ENCODE measurements around the gene NPBWR2. TPM values are rescaled to one million over a fixed set of nuclear protein-coding genes. Genes with fewer than 3 reads are reported as not detected.

The NPBWR2 gene
- total and polyA plus RNA-seq, 2 donors (not counting 3 experiments of a cell fraction or from before 2014, with no cell fraction given): not detected

DNA sequence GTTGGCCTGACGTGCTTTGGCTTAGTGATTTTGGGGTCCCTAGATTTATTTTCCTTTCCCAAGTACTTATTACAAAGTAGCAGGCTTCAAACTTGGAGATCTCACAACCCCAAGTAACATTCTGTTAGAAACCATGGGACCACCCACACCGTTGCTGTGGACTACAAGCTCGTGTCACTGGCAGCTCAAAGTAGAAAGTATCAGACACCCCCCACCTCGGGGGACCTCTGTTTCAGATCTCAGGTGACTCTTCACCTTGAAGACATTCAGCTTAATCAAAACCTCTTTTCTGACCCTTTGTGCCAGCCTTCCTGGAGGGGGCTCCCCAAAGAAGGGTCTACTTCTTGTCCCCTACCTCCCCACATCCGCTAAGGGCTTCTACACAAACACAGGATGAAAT, 41.2 kb upstream of the NPBWR2 start:
- intact Hi-C loops (cut with micrococcal nuclease) (no loop called here), dilution Hi-C loops (cut with MboI; ENCODE audit: extremely low pct_ligation_motif_present, low sequenced_read_pairs) (no loop called here)
- no TSS peak for BruUV-seq (replicated peaks)
- no peak for DNase-seq (ENCODE audit: low read depth, low spot score)
- ChIA-PET CTCF (no interaction called here), POLR2A (no interaction called here)
- Histone ChIP-seq H4K20me1 (replicated peaks; ENCODE audit: control insufficient read depth, extremely low read depth, insufficient read depth, low read length) (no peaks in the 10 kb centered on the region), H3K27ac (ENCODE audit: insufficient read depth, low read depth, low read length) (no peak overlapping the region), H3K36me3 (ENCODE audit: control insufficient read depth in 2 of 2, extremely low read depth in 1 of 2, insufficient read depth in 2 of 2, low read length in 2 of 2) (no peaks in the 10 kb centered on the region), H3K79me2 (ENCODE audit: control insufficient read depth, insufficient read depth, low read length) (no peaks in the 10 kb centered on the region), H2AFZ (ENCODE audit: low read depth, low read length) (no peak overlapping the region), H3K4me1 (ENCODE audit: control insufficient read depth, extremely low read depth, insufficient read depth, low read length) (no peaks in the 10 kb centered on the region), H3K9me3 (replicated peaks; ENCODE audit: control insufficient read depth, insufficient read depth, low read length) (peaks cover 2% of the 10 kb centered on the region), H3K4me2 (ENCODE audit: insufficient read depth, low read length) (no peak overlapping the region), H3K9me1 (replicated peaks; ENCODE audit: control insufficient read depth, extremely low read depth, insufficient read depth, low read length) (no peaks in the 10 kb centered on the region), H3K27me3 (ENCODE audit: control insufficient read depth in 2 of 2, insufficient read depth in 2 of 2, low read length in 2 of 2) (no peaks in the 10 kb centered on the region), H3K9ac (replicated peaks; ENCODE audit: extremely low read depth, insufficient read depth, low read length) (no peak overlapping the region), H3K4me3 (replicated peaks in 1 of 3; ENCODE audit: insufficient read depth in 1 of 3, low read depth in 1 of 3, low read length in 3 of 3) (no peak overlapping the region)
- no peak for FAIRE-seq
- TF ChIP-seq, protein P1, sequence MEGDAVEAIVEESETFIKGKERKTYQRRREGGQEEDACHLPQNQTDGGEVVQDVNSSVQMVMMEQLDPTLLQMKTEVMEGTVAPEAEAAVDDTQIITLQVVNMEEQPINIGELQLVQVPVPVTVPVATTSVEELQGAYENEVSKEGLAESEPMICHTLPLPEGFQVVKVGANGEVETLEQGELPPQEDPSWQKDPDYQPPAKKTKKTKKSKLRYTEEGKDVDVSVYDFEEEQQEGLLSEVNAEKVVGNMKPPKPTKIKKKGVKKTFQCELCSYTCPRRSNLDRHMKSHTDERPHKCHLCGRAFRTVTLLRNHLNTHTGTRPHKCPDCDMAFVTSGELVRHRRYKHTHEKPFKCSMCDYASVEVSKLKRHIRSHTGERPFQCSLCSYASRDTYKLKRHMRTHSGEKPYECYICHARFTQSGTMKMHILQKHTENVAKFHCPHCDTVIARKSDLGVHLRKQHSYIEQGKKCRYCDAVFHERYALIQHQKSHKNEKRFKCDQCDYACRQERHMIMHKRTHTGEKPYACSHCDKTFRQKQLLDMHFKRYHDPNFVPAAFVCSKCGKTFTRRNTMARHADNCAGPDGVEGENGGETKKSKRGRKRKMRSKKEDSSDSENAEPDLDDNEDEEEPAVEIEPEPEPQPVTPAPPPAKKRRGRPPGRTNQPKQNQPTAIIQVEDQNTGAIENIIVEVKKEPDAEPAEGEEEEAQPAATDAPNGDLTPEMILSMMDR (IDR thresholded peaks at IDR 0.05; ENCODE audit: extremely low read depth in 1 of 2, insufficient read depth in 1 of 2, low read depth in 1 of 2, low read length in 2 of 2): no peak
- TF ChIP-seq POLR2A (IDR thresholded peaks at IDR 0.05; ENCODE audit: low read depth, low read length): no peak

DNA sequence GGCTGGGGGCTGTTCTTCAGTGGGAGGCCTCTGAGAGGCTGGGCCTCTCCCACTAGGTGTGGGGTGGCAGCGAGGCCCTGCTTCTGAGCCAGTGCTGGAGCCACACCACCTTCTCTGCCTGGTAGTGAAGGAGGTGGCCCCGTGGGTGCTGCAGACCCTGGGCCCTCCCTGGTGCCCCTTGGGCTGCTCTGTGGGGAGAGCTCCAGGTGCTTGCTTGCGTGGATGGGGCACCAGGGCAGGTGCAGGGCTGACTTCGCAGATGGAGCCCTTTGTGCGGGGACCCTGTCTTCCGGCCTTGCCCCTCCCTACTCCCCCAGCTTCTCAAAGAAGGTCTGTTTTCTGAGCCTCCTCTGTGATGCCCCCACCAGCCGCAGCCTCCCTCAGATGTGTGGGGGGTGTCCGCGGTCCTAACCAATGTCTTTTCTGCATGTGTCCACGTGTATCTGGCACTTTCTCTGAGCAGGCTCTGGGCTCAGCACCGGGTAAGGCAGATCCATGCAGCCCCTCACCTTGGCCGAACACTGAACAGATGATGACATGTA, 39.6 kb upstream of the NPBWR2 start:
- ChIA-PET POLR2A (no interaction called here), CTCF (no interaction called here)
- H3K4me3 ChIP-seq (replicated peaks in 1 of 3; ENCODE audit: insufficient read depth in 1 of 3, low read depth in 1 of 3, low read length in 3 of 3): no peak overlapping the region
- H4K20me1 ChIP-seq (replicated peaks; ENCODE audit: control insufficient read depth, extremely low read depth, insufficient read depth, low read length): no peaks in the 10 kb centered on the region
- no peaks in the 10 kb centered on the region for H3K27me3 ChIP-seq (ENCODE audit: control insufficient read depth in 2 of 2, insufficient read depth in 2 of 2, low read length in 2 of 2)
- intact Hi-C loops (cut with micrococcal nuclease): no loop called here
- H3K4me1 ChIP-seq (ENCODE audit: control insufficient read depth, extremely low read depth, insufficient read depth, low read length): no peaks in the 10 kb centered on the region
- no peak overlapping the region for H3K9ac ChIP-seq (replicated peaks; ENCODE audit: extremely low read depth, insufficient read depth, low read length)
- no peaks in the 10 kb centered on the region for H3K79me2 ChIP-seq (ENCODE audit: control insufficient read depth, insufficient read depth, low read length)
- no peak overlapping the region for H2AFZ ChIP-seq (ENCODE audit: low read depth, low read length)
- no peaks in the 10 kb centered on the region for H3K36me3 ChIP-seq (ENCODE audit: control insufficient read depth in 2 of 2, extremely low read depth in 1 of 2, insufficient read depth in 2 of 2, low read length in 2 of 2)
- TF ChIP-seq, protein P1 (IDR thresholded peaks at IDR 0.05; ENCODE audit: extremely low read depth in 1 of 2, insufficient read depth in 1 of 2, low read depth in 1 of 2, low read length in 2 of 2): no peak
- TF ChIP-seq MYC (IDR thresholded peaks at IDR 0.05; ENCODE audit: low read depth, low read length) (no peak), GATA2 (IDR thresholded peaks at IDR 0.05; ENCODE audit: insufficient read depth, insufficient read length, low read depth, low read length) (no peak), POLR2A (IDR thresholded peaks at IDR 0.05; ENCODE audit: low read depth, low read length) (no peak), EZH2 (IDR thresholded peaks at IDR 0.05; ENCODE audit: borderline replicate concordance, low read depth, low read length, severe bottlenecking) (no peak), POLR2AphosphoS5 (IDR thresholded peaks at IDR 0.05; ENCODE audit: insufficient read depth, low read depth, low read length) (no peak)
- no peaks in the 10 kb centered on the region for H3K9me1 ChIP-seq (replicated peaks; ENCODE audit: control insufficient read depth, extremely low read depth, insufficient read depth, low read length)
- BruUV-seq (replicated peaks): no TSS peak
- no peak overlapping the region for H3K27ac ChIP-seq (ENCODE audit: insufficient read depth, low read depth, low read length)
- DNase-seq (ENCODE audit: low read depth, low spot score) (no peak), FAIRE-seq (no peak)
- dilution Hi-C loops (cut with MboI; ENCODE audit: extremely low pct_ligation_motif_present, low sequenced_read_pairs): no loop called here
- no peak overlapping the region for H3K4me2 ChIP-seq (ENCODE audit: insufficient read depth, low read length)
- peaks cover 2% of the 10 kb centered on the region for H3K9me3 ChIP-seq (replicated peaks; ENCODE audit: control insufficient read depth, insufficient read depth, low read length)
